IPS-20b (cell line): ENCODE measurements around the gene COA6.

Experiments
- H3K27ac ChIP-seq: one replicate; pipeline ENCODE4 v1.5.1; 2013; ENCODE audit warnings: low read length
- H3K27me3 ChIP-seq: 2 replicates; pipeline ENCODE4 v1.6.1; 2013; ENCODE audit warnings: mild to moderate bottlenecking, low read length, inconsistent platforms; ENCODE audit not compliant: insufficient read depth
- H3K36me3 ChIP-seq: 2 replicates; pipeline ENCODE4 v1.6.1; 2013; ENCODE audit warnings: low read depth, mild to moderate bottlenecking, inconsistent platforms, low read length, moderate library complexity; ENCODE audit not compliant: insufficient read depth
- H3K4me1 ChIP-seq: 2 replicates; pipeline ENCODE4 v1.6.1; 2013; ENCODE audit warnings: mild to moderate bottlenecking, control low read depth, inconsistent platforms, low read length, moderate library complexity; ENCODE audit not compliant: insufficient read depth
- H3K4me3 ChIP-seq: 2 replicates; pipeline ENCODE4 v1.5.1; 2013; ENCODE audit warnings: mild to moderate bottlenecking, low read length, inconsistent platforms
- H3K9ac ChIP-seq: 2 replicates; pipeline ENCODE4 v1.6.1; 2013; ENCODE audit warnings: low read depth, mild to moderate bottlenecking, inconsistent platforms, low read length, moderate library complexity
- H3K9me3 ChIP-seq: 2 replicates; pipeline ENCODE4 v1.6.1; 2013; ENCODE audit warnings: mild to moderate bottlenecking, low read depth, low read length, inconsistent platforms; ENCODE audit not compliant: insufficient read depth

COA6 gene

DNA sequence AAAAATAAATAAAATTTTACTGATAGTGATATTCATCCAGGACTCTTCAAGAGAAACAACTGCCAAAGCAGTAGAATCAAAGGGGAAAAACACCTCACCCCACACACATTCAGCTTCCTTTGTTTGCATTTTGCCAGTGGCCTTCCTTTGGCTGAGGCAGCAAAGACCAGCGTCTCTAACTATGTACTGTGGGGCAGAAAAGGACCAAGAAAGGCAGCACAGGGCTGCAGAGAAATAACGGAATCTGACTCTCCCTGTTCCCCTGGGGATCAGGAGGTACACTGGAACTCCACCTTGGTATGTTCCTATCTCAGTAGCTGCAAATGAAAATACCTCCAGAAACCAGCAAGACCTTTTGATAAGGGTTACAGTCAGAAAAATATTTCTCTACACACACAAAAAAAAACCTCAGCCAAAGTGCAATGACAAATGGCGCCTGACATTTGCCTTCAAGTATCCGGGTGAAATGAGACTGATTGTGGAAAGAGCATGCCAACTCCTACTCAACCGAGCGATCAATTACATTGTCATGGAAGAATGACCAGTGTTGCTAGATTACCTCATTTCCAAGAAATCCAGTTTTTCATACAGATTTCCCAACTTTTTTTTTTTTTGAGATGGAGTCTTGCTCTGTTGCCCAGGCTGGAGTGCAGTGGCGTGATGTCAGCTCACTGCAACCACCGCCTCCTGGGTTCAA, 54.8 kb downstream of the COA6 start:
- Histone ChIP-seq H3K27ac (no peak overlapping the region), H3K36me3 (peaks cover 64% of the 10 kb centered on the region), H3K9me3 (no peaks in the 10 kb centered on the region), H3K4me1 (no peaks in the 10 kb centered on the region), H3K4me3 (no peak overlapping the region), H3K9ac (no peak overlapping the region), H3K27me3 (no peaks in the 10 kb centered on the region)

DNA sequence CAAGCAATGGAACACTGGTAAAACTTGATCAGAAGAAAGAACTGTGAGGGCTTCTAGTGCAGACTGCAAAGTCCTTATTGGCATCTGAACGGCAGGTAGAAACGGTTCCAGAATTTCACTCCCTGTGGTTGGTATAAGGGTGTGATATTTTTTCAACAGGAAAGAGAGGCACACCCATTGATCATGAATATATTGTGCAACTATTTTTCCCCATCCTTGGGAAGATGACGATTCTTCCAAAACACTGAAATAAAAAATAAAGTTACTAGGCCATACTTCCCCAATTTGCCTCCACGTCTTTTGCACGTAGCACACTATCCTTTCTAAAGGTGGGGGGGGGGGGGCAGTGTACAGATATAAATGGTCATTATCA, 56.2 kb downstream of the COA6 start:
- Histone ChIP-seq H3K4me3 (no peak overlapping the region), H3K9me3 (no peaks in the 10 kb centered on the region), H3K36me3 (peaks cover 65% of the 10 kb centered on the region), H3K27ac (no peak overlapping the region), H3K4me1 (no peaks in the 10 kb centered on the region), H3K9ac (no peak overlapping the region), H3K27me3 (no peaks in the 10 kb centered on the region)

DNA sequence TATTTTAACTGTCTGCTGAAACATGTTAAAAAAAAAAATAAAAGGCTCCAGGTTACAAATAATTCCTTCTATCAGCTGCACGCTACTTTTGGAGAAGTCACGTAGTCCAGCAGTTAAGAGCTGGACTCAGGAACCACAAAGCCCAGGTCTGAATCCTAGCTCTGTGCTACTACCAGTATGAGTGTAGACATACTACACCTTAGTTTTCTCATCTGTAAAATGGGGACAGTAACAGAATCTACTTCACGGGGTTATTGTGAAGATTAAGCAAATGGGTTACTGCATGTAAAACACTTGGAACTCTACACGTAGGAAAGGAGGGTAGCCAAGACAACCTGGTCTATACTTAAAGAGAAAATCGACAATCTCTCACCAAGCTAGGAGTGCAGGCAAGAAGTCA, 57.4 kb downstream of the COA6 start:
- Histone ChIP-seq H3K27me3 (no peaks in the 10 kb centered on the region), H3K36me3 (peaks cover 61% of the 10 kb centered on the region), H3K4me3 (no peak overlapping the region), H3K9ac (no peak overlapping the region), H3K27ac (no peak overlapping the region), H3K9me3 (no peaks in the 10 kb centered on the region), H3K4me1 (no peaks in the 10 kb centered on the region)

DNA sequence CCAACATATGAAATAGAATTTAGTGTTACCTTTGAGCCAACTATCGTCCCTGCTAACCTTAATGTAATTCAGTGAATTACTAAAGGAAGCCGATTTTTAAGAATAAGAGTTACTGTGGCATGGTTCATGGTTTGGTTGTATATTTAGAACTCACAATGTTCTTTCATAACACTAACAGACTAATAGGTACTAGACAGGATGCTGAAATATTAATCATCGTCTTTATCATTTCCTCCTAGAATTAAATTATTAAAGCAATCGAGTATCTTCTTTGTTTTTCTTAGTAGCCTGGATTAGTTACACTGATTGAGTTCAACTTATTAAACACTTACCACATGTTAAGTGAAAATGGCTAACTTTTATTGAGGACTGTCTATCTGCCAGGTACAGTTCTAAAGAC, 58.0 kb downstream of the COA6 start:
- Histone ChIP-seq H3K36me3 (peaks cover 59% of the 10 kb centered on the region), H3K4me3 (no peak overlapping the region)

DNA sequence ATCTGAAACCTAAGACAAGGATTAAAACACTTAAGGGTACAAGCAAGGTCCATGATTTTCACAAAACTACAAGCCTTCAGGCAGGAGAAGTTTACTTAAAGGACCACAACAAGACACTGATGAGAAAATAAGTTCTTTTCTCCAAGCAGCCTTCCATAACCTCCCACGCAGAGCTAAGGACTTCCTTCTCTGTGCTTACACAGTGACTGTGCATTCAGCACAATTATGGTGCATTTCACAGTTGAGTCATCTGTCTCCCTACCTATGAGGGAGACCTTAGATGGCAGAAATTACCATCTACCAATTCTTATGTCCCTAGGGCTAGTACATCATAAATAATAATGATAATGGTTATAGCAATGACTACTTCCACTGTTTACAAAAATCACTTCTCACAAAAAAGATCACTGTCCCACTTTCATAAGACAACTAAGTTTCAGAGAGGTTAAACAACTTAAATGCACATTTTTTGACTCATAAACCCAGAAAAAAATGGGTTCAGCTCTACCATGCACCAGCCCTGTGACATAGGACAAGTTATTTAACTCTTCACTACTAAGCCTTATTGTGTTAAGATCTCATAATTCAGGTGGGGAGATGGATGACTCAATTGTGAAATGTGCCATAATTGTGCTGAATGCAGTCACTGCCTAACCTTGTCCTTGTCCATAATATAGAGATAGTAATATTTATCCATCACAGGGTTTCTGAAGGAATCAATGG, 60.5 kb downstream of the COA6 start:
- Histone ChIP-seq H3K36me3 (peaks cover 53% of the 10 kb centered on the region), H3K27me3 (no peaks in the 10 kb centered on the region), H3K4me3 (no peak overlapping the region), H3K4me1 (no peaks in the 10 kb centered on the region), H3K27ac (no peak overlapping the region), H3K9me3 (no peaks in the 10 kb centered on the region), H3K9ac (no peak overlapping the region)

More for the DNA sequence above, 58.0 kb downstream of the COA6 start:
- H3K27me3 ChIP-seq = no peaks in the 10 kb centered on the region
- no peaks in the 10 kb centered on the region for H3K9me3 ChIP-seq
- no peak overlapping the region for H3K27ac ChIP-seq
- H3K9ac ChIP-seq = no peak overlapping the region
- H3K4me1 ChIP-seq = no peaks in the 10 kb centered on the region
